ENCODE results near the gene AMER3.
A peak's percentile ranks its signal among the peaks of the same experiment; 100 is the strongest.

The AMER3 gene

GRCh38 chr2:130762910-130763385 lies 7.6 kb downstream of the AMER3 start:
- H3K4me1 Mint-ChIP-seq, result no peaks in the 10 kb centered on the region
- H3K36me3 Mint-ChIP-seq, result no peaks in the 10 kb centered on the region
- H3K27ac Mint-ChIP-seq, result no peak overlapping the region
- no peaks in the 10 kb centered on the region for H3K9me3 Mint-ChIP-seq
- no peak overlapping the region for H3K4me3 Mint-ChIP-seq
- no peak for DNase-seq
- H3K27me3 Mint-ChIP-seq, result peaks cover 8 to 31% of the 10 kb centered on the region in 2 donors
- no peak for ATAC-seq (replicated peaks)

- H3K36me3 Mint-ChIP-seq, result no peaks in the 10 kb centered on the region
- no peak overlapping the region for H3K4me3 Mint-ChIP-seq
- DNase-seq, result no peak
- H3K4me1 Mint-ChIP-seq, result no peaks in the 10 kb centered on the region
- H3K9me3 Mint-ChIP-seq, result no peaks in the 10 kb centered on the region
- H3K27me3 Mint-ChIP-seq, result peaks cover 7 to 28% of the 10 kb centered on the region in 2 donors
- no peak for ATAC-seq (replicated peaks)
- H3K27ac Mint-ChIP-seq, result no peak overlapping the region
Observed at GRCh38 chr2:130763405-130763804, 8.1 kb downstream of the AMER3 start.

GRCh38 chr2:130764035-130764820 lies 8.9 kb downstream of the AMER3 start:
- DNase-seq (no peak), ATAC-seq (replicated peaks) (no peak)
- H3K4me1 Mint-ChIP-seq, result no peaks in the 10 kb centered on the region
- no peak overlapping the region for H3K27ac Mint-ChIP-seq
- H3K36me3 Mint-ChIP-seq, result no peaks in the 10 kb centered on the region
- H3K27me3 Mint-ChIP-seq, result peaks cover 14 to 26% of the 10 kb centered on the region in 2 donors
- no peak overlapping the region for H3K4me3 Mint-ChIP-seq
- H3K9me3 Mint-ChIP-seq, result no peaks in the 10 kb centered on the region

- H3K4me1 Mint-ChIP-seq, result no peaks in the 10 kb centered on the region
- H3K4me3 Mint-ChIP-seq, result no peak overlapping the region
- H3K9me3 Mint-ChIP-seq, result no peaks in the 10 kb centered on the region
- no peaks in the 10 kb centered on the region for H3K36me3 Mint-ChIP-seq
- ATAC-seq (replicated peaks), result no peak
- no peak for DNase-seq
- H3K27ac Mint-ChIP-seq, result no peak overlapping the region
- H3K27me3 Mint-ChIP-seq, result peaks cover 19 to 31% of the 10 kb centered on the region in 2 donors
Observed at GRCh38 chr2:130764821-130765115, 9.4 kb downstream of the AMER3 start.

- no peaks in the 10 kb centered on the region for H3K36me3 Mint-ChIP-seq
- H3K4me1 Mint-ChIP-seq, result no peaks in the 10 kb centered on the region
- H3K27ac Mint-ChIP-seq, result no peak overlapping the region
- no peaks in the 10 kb centered on the region for H3K9me3 Mint-ChIP-seq
- peaks cover 19 to 31% of the 10 kb centered on the region in 2 donors for H3K27me3 Mint-ChIP-seq
- DNase-seq, result no peak
- no peak overlapping the region for H3K4me3 Mint-ChIP-seq
- ATAC-seq (replicated peaks), result no peak
Observed at GRCh38 chr2:130765464-130765863, 10.1 kb downstream of the AMER3 start.

GRCh38 chr2:130766037-130766436 lies 10.7 kb downstream of the AMER3 start:
- Mint-ChIP-seq H3K4me1 (no peaks in the 10 kb centered on the region), H3K4me3 (no peak overlapping the region), H3K36me3 (no peaks in the 10 kb centered on the region), H3K27ac (no peak overlapping the region), H3K9me3 (no peaks in the 10 kb centered on the region), H3K27me3 (peaks cover 19 to 25% of the 10 kb centered on the region in 2 donors)
- ATAC-seq (replicated peaks) (no peak), DNase-seq (no peak)

- H3K36me3 Mint-ChIP-seq, result no peaks in the 10 kb centered on the region
- no peak overlapping the region for H3K27ac Mint-ChIP-seq
- H3K27me3 Mint-ChIP-seq, result peaks cover 18 to 19% of the 10 kb centered on the region in 2 donors
- no peaks in the 10 kb centered on the region for H3K4me1 Mint-ChIP-seq
- DNase-seq (no peak), ATAC-seq (replicated peaks) (no peak)
- peaks cover 0 to under 1% of the 10 kb centered on the region in 2 donors for H3K9me3 Mint-ChIP-seq
- no peak overlapping the region for H3K4me3 Mint-ChIP-seq
Observed at GRCh38 chr2:130766711-130767407, 11.5 kb downstream of the AMER3 start.

- Mint-ChIP-seq H3K9me3 (peaks cover 0 to 2% of the 10 kb centered on the region in 2 donors), H3K36me3 (no peaks in the 10 kb centered on the region), H3K27me3 (peaks cover 18 to 19% of the 10 kb centered on the region in 2 donors), H3K4me1 (no peaks in the 10 kb centered on the region), H3K27ac (no peak overlapping the region), H3K4me3 (no peak overlapping the region)
- peak in 1 of 2 donors; percentile 21 for ATAC-seq (replicated peaks)
- no peak for DNase-seq
Observed at GRCh38 chr2:130767408-130767775, 12.1 kb downstream of the AMER3 start.

GRCh38 chr2:130768191-130768855 lies 13.0 kb downstream of the AMER3 start:
- no peaks in the 10 kb centered on the region for H3K4me1 Mint-ChIP-seq
- no peak overlapping the region for H3K4me3 Mint-ChIP-seq
- DNase-seq, result no peak
- no peak for ATAC-seq (replicated peaks)
- H3K36me3 Mint-ChIP-seq, result no peaks in the 10 kb centered on the region
- H3K9me3 Mint-ChIP-seq, result peaks cover 6 to 7% of the 10 kb centered on the region in 2 donors
- no peak overlapping the region for H3K27ac Mint-ChIP-seq
- H3K27me3 Mint-ChIP-seq, result peaks cover 18 to 19% of the 10 kb centered on the region in 2 donors

GRCh38 chr2:130769343-130769907 lies 14.1 kb downstream of the AMER3 start:
- DNase-seq (no peak), ATAC-seq (replicated peaks) (no peak)
- Mint-ChIP-seq H3K4me1 (no peaks in the 10 kb centered on the region), H3K27ac (no peak overlapping the region), H3K4me3 (no peak overlapping the region), H3K27me3 (peaks cover 18 to 19% of the 10 kb centered on the region in 2 donors), H3K9me3 (peaks cover 6 to 7% of the 10 kb centered on the region in 2 donors), H3K36me3 (no peaks in the 10 kb centered on the region)

GRCh38 chr2:130776550-130776949 lies 21.2 kb downstream of the AMER3 start:
- no peak for DNase-seq
- Mint-ChIP-seq H3K27ac (no peak overlapping the region), H3K4me3 (no peak overlapping the region), H3K4me1 (no peaks in the 10 kb centered on the region), H3K36me3 (no peaks in the 10 kb centered on the region), H3K27me3 (peaks cover 0 to 17% of the 10 kb centered on the region in 2 donors), H3K9me3 (peaks cover 6 to 7% of the 10 kb centered on the region in 2 donors)
- no peak for ATAC-seq (replicated peaks)

- ATAC-seq (replicated peaks), result no peak
- Mint-ChIP-seq H3K27ac (no peak overlapping the region), H3K4me1 (no peaks in the 10 kb centered on the region), H3K4me3 (no peak overlapping the region), H3K27me3 (peaks cover 0 to 17% of the 10 kb centered on the region in 2 donors), H3K36me3 (no peaks in the 10 kb centered on the region), H3K9me3 (peaks cover 3 to 4% of the 10 kb centered on the region in 2 donors)
- DNase-seq, result no peak
Observed at GRCh38 chr2:130778781-130779180, 23.4 kb downstream of the AMER3 start.

- ATAC-seq (replicated peaks) (no peak), DNase-seq (no peak)
- Mint-ChIP-seq H3K36me3 (no peaks in the 10 kb centered on the region), H3K27me3 (peaks cover 6 to 9% of the 10 kb centered on the region in 2 donors), H3K27ac (no peak overlapping the region), H3K4me1 (no peaks in the 10 kb centered on the region), H3K4me3 (no peak overlapping the region), H3K9me3 (peaks cover 3 to 4% of the 10 kb centered on the region in 2 donors)
Observed at GRCh38 chr2:130785466-130786055, 30.2 kb downstream of the AMER3 start.

GRCh38 chr2:130786076-130786475 lies 30.7 kb downstream of the AMER3 start:
- no peak overlapping the region for H3K4me3 Mint-ChIP-seq
- H3K27ac Mint-ChIP-seq, result no peak overlapping the region
- peaks cover 6% of the 10 kb centered on the region in 2 donors for H3K27me3 Mint-ChIP-seq
- peaks cover 3 to 4% of the 10 kb centered on the region in 2 donors for H3K9me3 Mint-ChIP-seq
- no peaks in the 10 kb centered on the region for H3K4me1 Mint-ChIP-seq
- no peak for ATAC-seq (replicated peaks)
- no peak for DNase-seq
- H3K36me3 Mint-ChIP-seq, result no peaks in the 10 kb centered on the region

Data from stimulated activated naive B cell treated with anti-CD40 and anti-IgM and Interleukin-4, amounts not matched to agents 10 μg/mL and 1 μg/mL and 100 μg/mL, for 72 hours (primary cell).